Measurements from ENCODE around the gene PFDN2.

DNA sequence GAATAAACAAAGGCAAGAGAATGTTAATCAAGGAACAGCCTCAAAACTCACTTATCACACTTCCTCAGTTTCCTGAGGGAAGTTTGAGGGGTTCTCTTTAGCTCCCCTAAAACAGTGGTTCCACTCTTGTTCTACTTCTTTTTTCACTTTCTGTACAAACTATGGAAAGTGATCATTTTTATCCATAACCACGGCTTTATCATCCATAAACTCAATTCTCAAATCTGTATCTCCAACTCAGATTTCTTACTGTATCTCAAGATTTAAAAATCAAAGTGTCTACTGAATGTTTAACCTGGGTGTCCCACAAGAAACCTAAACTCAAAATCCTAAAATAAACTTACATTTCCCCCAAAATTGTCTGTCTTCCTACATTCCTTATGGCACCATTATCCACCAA lies 3.9 kb downstream of the PFDN2 start:
- TF ChIP-seq ZFX (IDR thresholded peaks at IDR 0.05), result no peak
- TF ChIP-seq, protein P1, sequence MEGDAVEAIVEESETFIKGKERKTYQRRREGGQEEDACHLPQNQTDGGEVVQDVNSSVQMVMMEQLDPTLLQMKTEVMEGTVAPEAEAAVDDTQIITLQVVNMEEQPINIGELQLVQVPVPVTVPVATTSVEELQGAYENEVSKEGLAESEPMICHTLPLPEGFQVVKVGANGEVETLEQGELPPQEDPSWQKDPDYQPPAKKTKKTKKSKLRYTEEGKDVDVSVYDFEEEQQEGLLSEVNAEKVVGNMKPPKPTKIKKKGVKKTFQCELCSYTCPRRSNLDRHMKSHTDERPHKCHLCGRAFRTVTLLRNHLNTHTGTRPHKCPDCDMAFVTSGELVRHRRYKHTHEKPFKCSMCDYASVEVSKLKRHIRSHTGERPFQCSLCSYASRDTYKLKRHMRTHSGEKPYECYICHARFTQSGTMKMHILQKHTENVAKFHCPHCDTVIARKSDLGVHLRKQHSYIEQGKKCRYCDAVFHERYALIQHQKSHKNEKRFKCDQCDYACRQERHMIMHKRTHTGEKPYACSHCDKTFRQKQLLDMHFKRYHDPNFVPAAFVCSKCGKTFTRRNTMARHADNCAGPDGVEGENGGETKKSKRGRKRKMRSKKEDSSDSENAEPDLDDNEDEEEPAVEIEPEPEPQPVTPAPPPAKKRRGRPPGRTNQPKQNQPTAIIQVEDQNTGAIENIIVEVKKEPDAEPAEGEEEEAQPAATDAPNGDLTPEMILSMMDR (conservative IDR thresholded peaks at IDR 0.05), result no peak

All from C4-2B (cell line).